IMR-90 (cell line): ENCODE results near the gene INCA1. TPM values are rescaled to one million over a fixed set of nuclear protein-coding genes. Genes with fewer than 3 reads are reported as not detected.

ENCODE experiments used
- ATAC-seq: fragments of 200-7000 bp; cut with Tn5 transposase; 2 replicates; pipeline ENCODE4 v1.9.1; 2020; ENCODE audit warnings: low read depth, mild to moderate bottlenecking, moderate library complexity
- BruUV-seq: library from RNA; stranded (reverse); fragments of 400-500 nt; replicated peaks from 2 replicates; lab custom pipeline; 2021; lab: Mats Ljungman, UMichigan
- CTCF ChIA-PET: fragments of 300-600 bp; formaldehyde crosslinking; extraction: SDS; loops from one replicate; lab custom pipeline; 2021; ENCODE audit warnings: antibody characterized with exemption; lab: Yijun Ruan, JAX
- POLR2A ChIA-PET: fragments of 300-600 bp; sonication (Branson Sonifier 250); formaldehyde crosslinking; loops from one replicate; lab custom pipeline; 2022; ENCODE audit warnings: antibody characterized with exemption; ENCODE audit not compliant: unreplicated experiment; lab: Charles Lee
- DNase-seq: peaks from one replicate; pipeline ENCODE4 v3.0.0; 2013
- H2AFZ ChIP-seq: replicated peaks from 2 replicates; pipeline ENCODE3; 2013; ENCODE audit warnings: low read length, mild to moderate bottlenecking; ENCODE audit not compliant: poor library complexity
- H2AK5ac ChIP-seq: 2 replicates; pipeline ENCODE4 v1.6.1; 2013; ENCODE audit warnings: low read depth, low read length, inconsistent platforms
- H2AK9ac ChIP-seq: replicated peaks from 2 replicates; pipeline ENCODE3; 2013; ENCODE audit warnings: mild to moderate bottlenecking, low read depth, low read length, moderate library complexity; ENCODE audit not compliant: poor library complexity
- H2BK120ac ChIP-seq: 2 replicates; pipeline ENCODE4 v1.6.1; 2013; ENCODE audit warnings: low read depth, low read length, inconsistent platforms
- H2BK15ac ChIP-seq: 3 replicates; pipeline ENCODE4 v1.6.1; 2013; ENCODE audit warnings: low read depth, low read length, inconsistent platforms
- H2BK20ac ChIP-seq: 2 replicates; pipeline ENCODE4 v1.6.1; 2013; ENCODE audit warnings: low read depth, mild to moderate bottlenecking, inconsistent platforms, low read length, moderate library complexity
- H2BK5ac ChIP-seq: 2 replicates; pipeline ENCODE4 v1.6.1; 2013; ENCODE audit warnings: mild to moderate bottlenecking, low read depth, low read length, inconsistent platforms; ENCODE audit not compliant: poor library complexity, severe bottlenecking
- H3K14ac ChIP-seq: replicated peaks from 2 replicates; pipeline ENCODE4 v1.6.1; 2013; ENCODE audit warnings: low read depth, low read length, inconsistent platforms
- H3K18ac ChIP-seq: 2 replicates; pipeline ENCODE4 v1.6.1; 2013; ENCODE audit warnings: low read depth, low read length, control low read depth
- H3K23ac ChIP-seq: 2 replicates; pipeline ENCODE4 v1.6.1; 2013; ENCODE audit warnings: low read depth, low read length, inconsistent platforms
- H3K27ac ChIP-seq: 2 replicates; pipeline ENCODE4 v1.5.1; 2013; ENCODE audit warnings: mild to moderate bottlenecking, control low read depth, low read length; ENCODE audit not compliant: insufficient read depth
- H3K27me3 ChIP-seq: 2 replicates; pipeline ENCODE4 v1.6.1; 2013; ENCODE audit warnings: low read length; ENCODE audit not compliant: control insufficient read depth, insufficient read depth
- H3K36me3 ChIP-seq: 2 replicates; pipeline ENCODE4 v1.6.1; 2013; ENCODE audit warnings: low read length, mixed read lengths; ENCODE audit not compliant: control insufficient read depth, insufficient read depth
- H3K4ac ChIP-seq: 2 replicates; pipeline ENCODE4 v1.6.1; 2013; ENCODE audit warnings: low read depth, low read length, inconsistent platforms
- H3K4me1 ChIP-seq: 2 replicates; pipeline ENCODE4 v1.6.1; 2013; ENCODE audit warnings: low read length, mixed read lengths; ENCODE audit not compliant: control insufficient read depth, insufficient read depth
- H3K4me2 ChIP-seq: 2 replicates; pipeline ENCODE4 v1.6.1; 2013; ENCODE audit warnings: low read depth, mild to moderate bottlenecking, control low read depth, low read length, moderate library complexity
- H3K4me3 ChIP-seq: 2 replicates; pipeline ENCODE4 v1.5.1; 2013; ENCODE audit warnings: low read depth, mild to moderate bottlenecking, control low read depth, low read length, moderate library complexity; ENCODE audit not compliant: insufficient read depth
- H3K56ac ChIP-seq: 2 replicates; pipeline ENCODE4 v1.6.1; 2013; ENCODE audit warnings: low read length, inconsistent platforms; ENCODE audit not compliant: insufficient read depth; ENCODE audit errors: extremely low read depth
- H3K79me1 ChIP-seq, 2 experiments: 2 replicates each; pipeline ENCODE4 v1.6.1; 2013; ENCODE audit warnings: low read length in 2 of 2, inconsistent platforms in 1 of 2, low read depth in 1 of 2
- H3K9ac ChIP-seq: 2 replicates; pipeline ENCODE4 v1.6.1; 2013; ENCODE audit warnings: low read depth, low read length, control low read depth
- H3K9me1 ChIP-seq: 2 replicates; pipeline ENCODE4 v1.6.1; 2013; ENCODE audit warnings: low read length, inconsistent platforms; ENCODE audit not compliant: insufficient read depth
- H3K9me3 ChIP-seq: 2 replicates; pipeline ENCODE4 v1.6.1; 2013; ENCODE audit warnings: low read length; ENCODE audit not compliant: control insufficient read depth, insufficient read depth
- H4K20me1 ChIP-seq: 2 replicates; pipeline ENCODE4 v1.6.1; 2013; ENCODE audit warnings: low read length, inconsistent platforms; ENCODE audit not compliant: insufficient read depth
- H4K5ac ChIP-seq: 2 replicates; pipeline ENCODE4 v1.6.1; 2013; ENCODE audit warnings: mild to moderate bottlenecking, low read depth, low read length, control low read depth
- H4K8ac ChIP-seq, 2 experiments: 2 replicates each; pipeline ENCODE4 v1.6.1; 2013; ENCODE audit warnings: low read depth in 2 of 2, low read length in 2 of 2, control low read depth in 1 of 2, inconsistent platforms in 1 of 2
- H4K91ac ChIP-seq: 2 replicates; pipeline ENCODE4 v1.6.1; 2013; ENCODE audit warnings: low read depth, low read length, inconsistent platforms; ENCODE audit not compliant: insufficient read depth
- BHLHE40 ChIP-seq: fragments of 150-350 bp; IDR thresholded peaks from 2 replicates; pipeline ENCODE4 v1.6.1; 2016; ENCODE audit warnings: mild to moderate bottlenecking, low read depth, low read length
- CEBPB ChIP-seq: IDR thresholded peaks from 2 replicates; pipeline ENCODE4 v1.6.1; 2012; ENCODE audit warnings: low read depth, low read length, improper control_type of control experiment
- CHD1 ChIP-seq: IDR thresholded peaks from 2 replicates; pipeline ENCODE4 v1.6.1; 2012; ENCODE audit warnings: low read depth, low read length, improper control_type of control experiment
- CTCF ChIP-seq: conservative IDR thresholded peaks from 2 replicates; pipeline ENCODE4 v1.5.1; 2012; ENCODE audit warnings: mild to moderate bottlenecking, low read depth, low read length, improper control_type of control experiment
- ELK1 ChIP-seq: fragments of 150-350 bp; IDR thresholded peaks from 2 replicates; pipeline ENCODE4 v1.6.1; 2016; ENCODE audit warnings: low read depth, mild to moderate bottlenecking, low read length, moderate library complexity, borderline replicate concordance
- FOS ChIP-seq: fragments of 150-350 bp; IDR thresholded peaks from 2 replicates; pipeline ENCODE4 v1.6.1; 2016; ENCODE audit warnings: low read depth, low read length
- MAZ ChIP-seq: IDR thresholded peaks from 2 replicates; pipeline ENCODE4 v1.6.1; 2012; ENCODE audit warnings: low read depth, mild to moderate bottlenecking, low read length, improper control_type of control experiment, moderate library complexity, borderline replicate concordance
- NFE2L2 ChIP-seq: fragments of 150-350 bp; IDR thresholded peaks from 2 replicates; pipeline ENCODE4 v1.6.1; 2016; ENCODE audit warnings: low read depth, mild to moderate bottlenecking, low read length
- POLR2A ChIP-seq: IDR thresholded peaks from 2 replicates; pipeline ENCODE4 v1.6.1; 2012; ENCODE audit warnings: mild to moderate bottlenecking, low read depth, low read length
- RCOR1 ChIP-seq: IDR thresholded peaks from 2 replicates; pipeline ENCODE4 v1.6.1; 2012; ENCODE audit warnings: mild to moderate bottlenecking, low read length, improper control_type of control experiment; ENCODE audit not compliant: insufficient replicate concordance
- RFX5 ChIP-seq: IDR thresholded peaks from 2 replicates; pipeline ENCODE4 v1.8.0; 2012; ENCODE audit warnings: low read depth, mild to moderate bottlenecking, low read length, moderate library complexity
- SMC3 ChIP-seq: fragments of 150-350 bp; IDR thresholded peaks from 2 replicates; pipeline ENCODE4 v1.6.1; 2016; ENCODE audit warnings: low read depth, mild to moderate bottlenecking, antibody characterized with exemption, low read length, moderate library complexity
- USF2 ChIP-seq: fragments of 150-350 bp; IDR thresholded peaks from 2 replicates; pipeline ENCODE4 v1.6.1; 2017; ENCODE audit warnings: mild to moderate bottlenecking, antibody characterized with exemption, low read length, low read depth
- WGBS, 2 experiments: methylation state at CpG; one replicate each; pipeline versions ENCODE4 v1.1.5 to v1.1.7; 2013; ENCODE audit warnings: missing lambda C conversion rate in 2 of 2; ENCODE audit not compliant: insufficient read length in 1 of 2; ENCODE audit errors: extremely low coverage in 2 of 2; 5-methylcytosine and 5-hydroxymethylcytosine counted together
- dilution Hi-C: fragments of 300-500 bp; cut with HindIII; formaldehyde crosslinking; loops from one replicate; pipeline ENCODE4 v1.14.3; 2018; ENCODE audit warnings: low sequenced_read_pairs; ENCODE audit not compliant: unreplicated experiment
- in situ Hi-C: fragments of 300-500 bp; cut with MboI; formaldehyde crosslinking; loops from 3 replicates; pipeline ENCODE4 v1.14.3; 2019; ENCODE audit warnings: low sequenced_read_pairs, inconsistent platforms, mixed read lengths
- intact Hi-C: fragments of 100-400 bp; cut with micrococcal nuclease; formaldehyde crosslinking; loops from 2 replicates; pipeline ENCODE4 v1.10.0; 2022
- polyA plus RNA-seq, 3 experiments: library from polyadenylated mRNA; depleted of rRNA; stranded (reverse); fragments of >200 nt; gene quantifications; 2 replicates each; pipeline ENCODE4 v1.2.3, GENCODE V29; 2012; ENCODE audit warnings: low replicate concordance in 1 of 3
- total RNA-seq: library from RNA; depleted of rRNA; stranded (reverse); fragments of >200 nt; gene quantifications from 2 replicates; pipeline ENCODE4 v1.2.3, GENCODE V29; 2012

INCA1 gene
- total and polyA plus RNA-seq, 2 of the 4 experiments (the other 2 are of a cell fraction), result 0.18 to 0.51 TPM

- Histone ChIP-seq H4K5ac (no peak overlapping the region), H3K9me3 (no peaks in the 10 kb centered on the region), H3K18ac (no peak overlapping the region), H2AK9ac (peak overlapping the region; percentile 65), H2BK20ac (no peak overlapping the region), H3K4ac (no peak overlapping the region), H3K4me1 (no peaks in the 10 kb centered on the region), H3K9ac (no peak overlapping the region), H3K36me3 (no peaks in the 10 kb centered on the region), H4K8ac (no peak overlapping the region), H4K91ac (no peak overlapping the region), H2AK5ac (no peak overlapping the region), H3K9me1 (no peaks in the 10 kb centered on the region; the same call in 1 of the 2 replicates), H3K4me3 (no peak overlapping the region), H2BK5ac (no peak overlapping the region), H3K23ac (no peak overlapping the region), H3K4me2 (no peak overlapping the region), H3K27ac (no peak overlapping the region), H2BK120ac (no peak overlapping the region), H3K14ac (no peak overlapping the region), H2AFZ (peak overlapping the region; percentile 33), H2BK15ac (no peak overlapping the region), H3K27me3 (peaks cover 8% of the 10 kb centered on the region), H3K79me1 (no peaks in the 10 kb centered on the region), H4K20me1 (no peaks in the 10 kb centered on the region), H3K56ac (no peak overlapping the region)
- ChIA-PET POLR2A (no interaction called here), CTCF (no interaction called here)
- TF ChIP-seq ELK1, result no peak
- TF ChIP-seq USF2, result no peak
- no peak for TF ChIP-seq RCOR1
- no peak for TF ChIP-seq CEBPB
- no peak for TF ChIP-seq BHLHE40
- TF ChIP-seq NFE2L2, result no peak
- no peak for TF ChIP-seq FOS
- no peak for TF ChIP-seq POLR2A
- no peak for TF ChIP-seq SMC3
- TF ChIP-seq RFX5, result no peak
- TF ChIP-seq CTCF, result no peak
- no peak for TF ChIP-seq MAZ
- no peak for TF ChIP-seq CHD1
- ATAC-seq (no peak), DNase-seq (no peak)
- intact Hi-C loops (no loop called here), in situ Hi-C loops (no loop called here), dilution Hi-C loops (no loop called here)
- 88% methylated on average over 10 of the region's 13 CpGs; no CpG with 5 or more reads in 1 of the 2 experiments for WGBS, 2 experiments
- no TSS peak for BruUV-seq
Measured at GRCh38 chr17:5033352-5034015, 36.2 kb upstream of the INCA1 start.
